ENCODE data around the gene ABHD4. TPM values are rescaled to one million over a fixed set of nuclear protein-coding genes. Genes with fewer than 3 reads are reported as not detected.

ABHD4 gene
- total and polyA plus RNA-seq, 7 donors = 9.5 to 20.4 (median 18.0) TPM

GRCh38 chr14:22650046-22650739 is 52.1 kb downstream of the ABHD4 start:
- no peak overlapping the region for H3K27ac ChIP-seq
- no peak overlapping the region for H3K4me3 ChIP-seq
- no peak for DNase-seq
- no peaks in the 10 kb centered on the region for H3K36me3 ChIP-seq
- TF ChIP-seq POLR2AphosphoS5 (IDR thresholded peaks at IDR 0.05) (no peak), CTCF (IDR thresholded peaks at IDR 0.05) (no peak), POLR2A (IDR thresholded peaks at IDR 0.05) (no peak), EP300 (IDR thresholded peaks at IDR 0.05) (no peak)
- no peaks in the 10 kb centered on the region for H3K9me3 ChIP-seq
- WGBS, 2 donors = 75 to 87% methylated on average over 7 of the region's 7 CpGs
- no peaks in the 10 kb centered on the region for H3K27me3 ChIP-seq
- no peaks in the 10 kb centered on the region for H3K4me1 ChIP-seq
- intact Hi-C loops (cut with DNase I) = no loop called here

- intact Hi-C loops (cut with DNase I) = no loop called here
- 60 to 71% methylated on average over 3 of the region's 3 CpGs for WGBS, 2 donors
Measured at GRCh38 chr14:22650960-22651521, 52.9 kb downstream of the ABHD4 start.

GRCh38 chr14:22651586-22651985 is 53.5 kb downstream of the ABHD4 start:
- WGBS, 2 donors = 80 to 86% methylated on average over 2 of the region's 2 CpGs
- intact Hi-C loops (cut with DNase I) = no loop called here
- DNase-seq = no peak
- Histone ChIP-seq H3K27me3 (no peaks in the 10 kb centered on the region), H3K9me3 (no peaks in the 10 kb centered on the region), H3K4me1 (no peaks in the 10 kb centered on the region), H3K36me3 (no peaks in the 10 kb centered on the region), H3K4me3 (no peak overlapping the region), H3K27ac (no peak overlapping the region)
- TF ChIP-seq EP300 (IDR thresholded peaks at IDR 0.05) (no peak), POLR2AphosphoS5 (IDR thresholded peaks at IDR 0.05) (no peak), POLR2A (IDR thresholded peaks at IDR 0.05) (no peak), CTCF (IDR thresholded peaks at IDR 0.05) (no peak)

More at GRCh38 chr14:22650960-22651521, 52.9 kb downstream of the ABHD4 start:
- no peaks in the 10 kb centered on the region for H3K4me1 ChIP-seq
- no peaks in the 10 kb centered on the region for H3K9me3 ChIP-seq
- DNase-seq = no peak
- H3K27ac ChIP-seq = no peak overlapping the region
- no peaks in the 10 kb centered on the region for H3K36me3 ChIP-seq
- H3K27me3 ChIP-seq = no peaks in the 10 kb centered on the region
- TF ChIP-seq POLR2A (IDR thresholded peaks at IDR 0.05) (no peak), POLR2AphosphoS5 (IDR thresholded peaks at IDR 0.05) (no peak), EP300 (IDR thresholded peaks at IDR 0.05) (no peak), CTCF (IDR thresholded peaks at IDR 0.05) (no peak)
- no peak overlapping the region for H3K4me3 ChIP-seq

GRCh38 chr14:22653012-22653621 is 55.0 kb downstream of the ABHD4 start:
- H3K4me1 ChIP-seq = peaks cover 0 to 9% (median 4%) of the 10 kb centered on the region in 4 donors
- no peak overlapping the region for H3K4me3 ChIP-seq
- no peak for TF ChIP-seq POLR2AphosphoS5 (IDR thresholded peaks at IDR 0.05)
- peak; percentile 56 to 82 (median 72) for TF ChIP-seq CTCF (IDR thresholded peaks at IDR 0.05)
- intact Hi-C loops (cut with DNase I) = loop anchor here (1.0 kb wide), 2 partner anchors 83 to 96 kb away; no protein-coding TSS in a partner anchor
- peak; percentile 72 for DNase-seq
- no peak overlapping the region for H3K27ac ChIP-seq
- WGBS, 2 donors = 4 to 10% methylated on average over 4 of the region's 4 CpGs
- no peaks in the 10 kb centered on the region for H3K36me3 ChIP-seq
- H3K9me3 ChIP-seq = no peaks in the 10 kb centered on the region
- H3K27me3 ChIP-seq = no peaks in the 10 kb centered on the region
